Measurements from ENCODE around the gene SIK1.

GRCh38 chr21:43376478-43376882 lies 50.5 kb downstream of the SIK1 start:
- no peak for TF ChIP-seq CTCF (IDR thresholded peaks at IDR 0.05; ENCODE audit: insufficient read depth, low read length)
- TF ChIP-seq POLR2AphosphoS5 (IDR thresholded peaks at IDR 0.05; ENCODE audit: low read depth): no peak
- TF ChIP-seq SPI1 (IDR thresholded peaks at IDR 0.05; ENCODE audit: borderline replicate concordance, low read depth): no peak
- TF ChIP-seq REST (IDR thresholded peaks at IDR 0.05; ENCODE audit: insufficient replicate concordance, low read depth): no peak
